Measurements from ENCODE around the gene CACNA1B.
A peak's percentile ranks its signal among the peaks of the same experiment; 100 is the strongest.

Gene CACNA1B

GRCh38 chr9:138007566-138007917 is 130.0 kb downstream of the CACNA1B start:
- Histone ChIP-seq H3K4me3 (ENCODE audit: low read length in 2 of 2) (peak overlapping the region in 1 of 2 donors; percentile 29), H3K27me3 (ENCODE audit: control insufficient read depth in 3 of 3, insufficient read depth in 3 of 3, low read depth in 1 of 3, low read length in 3 of 3) (no peaks in the 10 kb centered on the region), H3K18ac (ENCODE audit: low read length) (no peak overlapping the region), H2BK15ac (ENCODE audit: low read length) (no peak overlapping the region), H2BK120ac (ENCODE audit: low read depth, low read length) (no peak overlapping the region), H3K27ac (replicated peaks; ENCODE audit: low read length) (no peak overlapping the region), H3K9me3 (replicated peaks in 1 of 2; ENCODE audit: control insufficient read depth in 2 of 2, insufficient read depth in 1 of 2, low read depth in 1 of 2, low read length in 2 of 2) (peaks cover 0 to 7% of the 10 kb centered on the region in 2 donors), H3K4me2 (ENCODE audit: insufficient read depth, low read length, poor library complexity, severe bottlenecking) (no peak overlapping the region), H2AK5ac (ENCODE audit: low read depth, low read length) (no peak overlapping the region), H2AFZ (ENCODE audit: low read length) (no peak overlapping the region), H3K4ac (ENCODE audit: low read length) (no peak overlapping the region), H3K4me1 (ENCODE audit: control insufficient read depth in 2 of 2, insufficient read depth in 1 of 2, low read depth in 1 of 2, low read length in 2 of 2) (no peaks in the 10 kb centered on the region), H3K23ac (ENCODE audit: low read depth, low read length, poor library complexity) (no peak overlapping the region), H2BK12ac (ENCODE audit: low read length) (no peak overlapping the region), H3K36me3 (replicated peaks in 1 of 2; ENCODE audit: control insufficient read depth in 2 of 2, insufficient read depth in 2 of 2, low read length in 2 of 2) (no peaks in the 10 kb centered on the region), H4K91ac (ENCODE audit: low read depth, low read length, poor library complexity) (no peak overlapping the region), H3K9ac (ENCODE audit: low read depth, low read length, poor library complexity) (no peak overlapping the region), H3K14ac (ENCODE audit: low read length) (no peak overlapping the region), H4K8ac (ENCODE audit: low read depth, low read length) (no peak overlapping the region), H2BK5ac (ENCODE audit: low read length) (no peak overlapping the region), H3K79me1 (ENCODE audit: low read depth, low read length) (no peaks in the 10 kb centered on the region)
- no peak for DNase-seq (ENCODE audit: low spot score)
- no CpG with 5 or more reads among the region's 9 CpGs for WGBS, 2 donors (ENCODE audit: extremely low coverage in 2 of 2, insufficient read length in 2 of 2, insufficient replicate concordance in 1 of 2)

DNA sequence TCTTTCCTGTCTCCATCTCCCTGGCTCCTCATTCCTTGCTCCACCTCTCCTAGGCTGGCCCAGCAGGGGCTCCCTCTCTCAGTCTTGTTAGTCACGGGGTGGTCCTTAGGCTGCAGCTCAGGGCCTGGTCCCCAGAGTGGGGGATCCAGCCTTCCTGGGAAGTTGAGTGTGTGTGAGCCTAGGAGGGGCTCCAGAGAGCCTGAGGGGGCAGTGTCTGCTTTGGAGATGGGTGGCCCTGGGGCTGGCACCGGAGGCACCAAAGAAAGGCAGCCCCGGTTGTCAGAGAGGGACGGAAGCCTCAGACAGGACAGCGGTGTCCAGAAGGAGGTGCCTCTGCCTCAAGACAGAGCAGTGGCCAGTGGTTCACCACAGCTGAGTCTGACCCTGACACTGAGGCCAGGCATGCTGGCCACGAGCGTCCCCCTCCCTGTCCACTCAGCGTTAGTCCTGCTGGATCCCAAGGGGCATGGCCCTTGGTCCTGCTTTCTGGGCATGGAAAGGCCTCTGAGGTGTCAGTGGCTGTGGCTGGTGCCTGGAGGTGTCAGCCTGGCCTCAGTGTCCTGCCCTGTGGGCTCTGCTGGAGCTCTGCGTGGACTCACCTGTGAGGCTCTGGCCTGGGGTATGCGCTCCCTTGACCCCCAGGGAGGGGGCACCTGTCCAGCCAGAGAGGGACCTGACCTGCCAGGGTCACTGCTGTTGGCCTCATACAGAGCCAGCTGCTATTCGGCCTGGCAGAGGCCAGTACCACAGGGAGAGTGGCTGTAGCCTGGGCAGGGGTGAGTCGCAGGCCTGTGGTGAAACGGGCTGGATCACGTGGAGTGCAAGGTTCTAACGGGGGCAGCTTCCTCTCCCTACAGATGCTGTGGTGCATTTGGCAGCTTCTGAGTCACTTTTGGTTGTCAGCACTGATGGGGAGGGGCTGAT is 130.6 kb downstream of the CACNA1B start:
- Histone ChIP-seq H3K27ac (replicated peaks; ENCODE audit: low read length) (no peak overlapping the region), H2AK5ac (ENCODE audit: low read depth, low read length) (no peak overlapping the region), H3K27me3 (ENCODE audit: control insufficient read depth in 3 of 3, insufficient read depth in 3 of 3, low read depth in 1 of 3, low read length in 3 of 3) (no peaks in the 10 kb centered on the region), H3K9me3 (replicated peaks in 1 of 2; ENCODE audit: control insufficient read depth in 2 of 2, insufficient read depth in 1 of 2, low read depth in 1 of 2, low read length in 2 of 2) (peaks cover 0 to 7% of the 10 kb centered on the region in 2 donors), H3K79me1 (ENCODE audit: low read depth, low read length) (no peaks in the 10 kb centered on the region), H3K36me3 (replicated peaks in 1 of 2; ENCODE audit: control insufficient read depth in 2 of 2, insufficient read depth in 2 of 2, low read length in 2 of 2) (no peaks in the 10 kb centered on the region), H2BK15ac (ENCODE audit: low read length) (peak overlapping the region; percentile 47), H3K4me3 (ENCODE audit: low read length in 2 of 2) (no peak overlapping the region), H4K91ac (ENCODE audit: low read depth, low read length, poor library complexity) (no peak overlapping the region), H3K18ac (ENCODE audit: low read length) (peak overlapping the region; percentile 22), H4K8ac (ENCODE audit: low read depth, low read length) (peak overlapping the region; percentile 21), H3K14ac (ENCODE audit: low read length) (no peak overlapping the region), H2BK12ac (ENCODE audit: low read length) (no peak overlapping the region), H3K4ac (ENCODE audit: low read length) (no peak overlapping the region), H3K23ac (ENCODE audit: low read depth, low read length, poor library complexity) (peak overlapping the region; percentile 28), H2BK120ac (ENCODE audit: low read depth, low read length) (no peak overlapping the region), H3K4me1 (ENCODE audit: control insufficient read depth in 2 of 2, insufficient read depth in 1 of 2, low read depth in 1 of 2, low read length in 2 of 2) (no peaks in the 10 kb centered on the region), H2BK5ac (ENCODE audit: low read length) (peak overlapping the region; percentile 58), H3K4me2 (ENCODE audit: insufficient read depth, low read length, poor library complexity, severe bottlenecking) (no peak overlapping the region), H3K9ac (ENCODE audit: low read depth, low read length, poor library complexity) (peak overlapping the region; percentile 54), H2AFZ (ENCODE audit: low read length) (no peak overlapping the region)
- no CpG with 5 or more reads among the region's 15 CpGs for WGBS, 2 donors (ENCODE audit: extremely low coverage in 2 of 2, insufficient read length in 2 of 2, insufficient replicate concordance in 1 of 2)
- no peak for DNase-seq (ENCODE audit: low spot score)

DNA sequence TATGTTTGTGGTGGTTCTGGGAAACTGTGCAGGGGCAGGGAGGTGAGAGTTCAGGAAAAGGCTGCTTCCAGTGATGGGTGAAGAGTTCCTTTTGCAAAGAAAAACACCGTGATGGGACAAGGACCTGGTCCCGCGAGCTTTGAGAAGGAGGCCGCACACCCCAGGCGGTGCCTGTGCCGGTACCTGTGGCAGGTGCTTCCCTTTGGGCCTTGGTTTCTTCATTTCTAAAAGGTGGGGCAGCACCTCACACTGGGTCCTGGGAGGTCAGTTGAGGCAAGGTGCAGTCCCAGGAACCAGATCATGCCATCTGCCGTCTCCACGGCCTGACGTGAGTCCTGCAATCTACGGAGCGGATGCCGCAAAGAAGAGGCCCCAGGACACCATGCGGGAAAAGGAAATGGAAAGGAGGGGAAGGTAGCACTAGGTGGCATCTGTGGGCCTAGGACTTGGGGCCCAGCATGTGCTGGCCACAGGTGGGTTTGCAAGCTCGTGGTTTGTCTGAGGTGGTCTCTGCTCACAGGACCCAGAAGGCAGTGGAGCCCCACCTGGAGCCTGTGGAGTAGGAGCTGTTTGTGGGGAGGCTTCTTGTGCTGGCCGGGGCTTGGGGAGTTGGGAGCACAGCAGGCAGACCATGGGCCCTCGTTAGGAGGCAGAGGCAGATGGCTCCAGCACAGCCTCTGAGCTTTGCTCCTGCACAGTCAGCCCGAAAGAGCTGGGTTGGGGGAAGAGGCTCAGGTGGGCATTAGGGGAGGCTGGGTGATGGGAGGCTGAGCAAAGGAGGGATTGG is 131.6 kb downstream of the CACNA1B start:
- Histone ChIP-seq H3K4me2 (ENCODE audit: insufficient read depth, low read length, poor library complexity, severe bottlenecking) (no peak overlapping the region), H2BK12ac (ENCODE audit: low read length) (no peak overlapping the region), H2AK5ac (ENCODE audit: low read depth, low read length) (no peak overlapping the region), H3K27ac (replicated peaks; ENCODE audit: low read length) (no peak overlapping the region), H3K36me3 (replicated peaks in 1 of 2; ENCODE audit: control insufficient read depth in 2 of 2, insufficient read depth in 2 of 2, low read length in 2 of 2) (no peaks in the 10 kb centered on the region), H2BK15ac (ENCODE audit: low read length) (no peak overlapping the region), H3K18ac (ENCODE audit: low read length) (no peak overlapping the region), H3K14ac (ENCODE audit: low read length) (no peak overlapping the region), H3K23ac (ENCODE audit: low read depth, low read length, poor library complexity) (peak overlapping the region; percentile 39), H2AFZ (ENCODE audit: low read length) (no peak overlapping the region), H3K4ac (ENCODE audit: low read length) (no peak overlapping the region), H4K91ac (ENCODE audit: low read depth, low read length, poor library complexity) (no peak overlapping the region), H3K4me1 (ENCODE audit: control insufficient read depth in 2 of 2, insufficient read depth in 1 of 2, low read depth in 1 of 2, low read length in 2 of 2) (no peaks in the 10 kb centered on the region), H3K9ac (ENCODE audit: low read depth, low read length, poor library complexity) (peak overlapping the region; percentile 72), H3K79me1 (ENCODE audit: low read depth, low read length) (no peaks in the 10 kb centered on the region), H2BK120ac (ENCODE audit: low read depth, low read length) (no peak overlapping the region), H3K27me3 (ENCODE audit: control insufficient read depth in 3 of 3, insufficient read depth in 3 of 3, low read depth in 1 of 3, low read length in 3 of 3) (no peaks in the 10 kb centered on the region), H3K9me3 (replicated peaks in 1 of 2; ENCODE audit: control insufficient read depth in 2 of 2, insufficient read depth in 1 of 2, low read depth in 1 of 2, low read length in 2 of 2) (peaks cover 0 to 9% of the 10 kb centered on the region in 2 donors), H2BK5ac (ENCODE audit: low read length) (peak overlapping the region; percentile 58), H3K4me3 (ENCODE audit: low read length in 2 of 2) (peak overlapping the region in 1 of 2 donors; percentile 38), H4K8ac (ENCODE audit: low read depth, low read length) (peak overlapping the region; percentile 74)
- WGBS, 2 donors (ENCODE audit: extremely low coverage in 2 of 2, insufficient read length in 2 of 2, insufficient replicate concordance in 1 of 2), result no CpG with 5 or more reads among the region's 17 CpGs
- no peak for DNase-seq (ENCODE audit: low spot score)
